GM23338 (cell line): ENCODE measurements around the gene PEPD.

Experiments used
- CREB1 ChIP-seq: fragments of 250-450 bp; sonication (Bioruptor Pico); IDR thresholded peaks from 2 replicates; pipeline ENCODE4 v1.5.0; 2020; ENCODE audit warnings: low read depth, mild to moderate bottlenecking, moderate library complexity
- EZH2 ChIP-seq: fragments of 200-600 bp; sonication (generic); IDR thresholded peaks from one replicate; pipeline ENCODE4 v1.8.0; 2017; ENCODE audit warnings: antibody characterized with exemption, mild to moderate bottlenecking, low read depth; ENCODE audit not compliant: unreplicated experiment
- EZH2phosphoT487 ChIP-seq: fragments of 200-600 bp; sonication (generic); IDR thresholded peaks from one replicate; pipeline ENCODE4 v1.8.1; 2018; ENCODE audit warnings: antibody characterized with exemption; ENCODE audit not compliant: unreplicated experiment
- JUNB ChIP-seq: IDR thresholded peaks from one replicate; pipeline ENCODE4 v1.6.1; 2016; ENCODE audit warnings: antibody characterized with exemption; ENCODE audit not compliant: unreplicated experiment
- POLR2AphosphoS5 ChIP-seq: IDR thresholded peaks from 2 replicates; pipeline ENCODE4 v1.6.1; 2016; ENCODE audit warnings: antibody characterized with exemption, low read depth
- STAT1 ChIP-seq: IDR thresholded peaks from one replicate; pipeline ENCODE4 v1.6.1; 2016; ENCODE audit warnings: antibody characterized with exemption; ENCODE audit not compliant: unreplicated experiment
- TF ChIP-seq, protein P1 (sequence below), 2 experiments: fragments of 200-600 bp in 1 of 2; sonication (generic) in 1 of 2; conservative IDR thresholded peaks; 2 replicates each; pipeline versions ENCODE4 v1.5.1 to v1.6.1; 2016 to 2017; ENCODE audit warnings: antibody characterized with exemption in 2 of 2, low read depth in 2 of 2, mild to moderate bottlenecking in 2 of 2, moderate library complexity in 1 of 2
- TF ChIP-seq, protein P2 (sequence below): IDR thresholded peaks from one replicate; pipeline ENCODE4 v1.6.1; 2018; ENCODE audit warnings: antibody characterized with exemption; ENCODE audit not compliant: unreplicated experiment
- TF ChIP-seq, protein P3 (sequence below): IDR thresholded peaks from 2 replicates; pipeline ENCODE4 v1.6.1; 2016; ENCODE audit warnings: antibody characterized with exemption

DNA sequence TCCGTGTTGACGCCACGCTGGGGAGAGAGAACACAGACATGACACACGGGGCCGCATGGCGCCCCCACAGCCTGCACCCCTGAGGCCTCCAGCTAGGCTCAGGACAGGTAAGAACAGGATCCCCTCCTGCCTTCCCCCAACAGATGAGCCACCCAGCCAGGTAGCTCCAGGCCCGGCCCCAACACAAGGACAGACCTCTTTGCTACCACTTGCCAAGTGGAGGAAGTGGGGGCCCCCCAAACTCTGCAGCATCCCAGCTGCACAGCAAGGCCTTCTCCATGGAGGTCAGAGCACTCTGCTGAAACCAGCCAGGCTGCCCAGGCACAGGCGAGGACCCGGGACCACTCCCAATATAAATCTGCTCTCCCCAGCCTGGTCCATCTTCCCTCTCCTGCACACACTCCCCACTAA, 31.5 kb downstream of the PEPD start:
- TF ChIP-seq, protein P1, sequence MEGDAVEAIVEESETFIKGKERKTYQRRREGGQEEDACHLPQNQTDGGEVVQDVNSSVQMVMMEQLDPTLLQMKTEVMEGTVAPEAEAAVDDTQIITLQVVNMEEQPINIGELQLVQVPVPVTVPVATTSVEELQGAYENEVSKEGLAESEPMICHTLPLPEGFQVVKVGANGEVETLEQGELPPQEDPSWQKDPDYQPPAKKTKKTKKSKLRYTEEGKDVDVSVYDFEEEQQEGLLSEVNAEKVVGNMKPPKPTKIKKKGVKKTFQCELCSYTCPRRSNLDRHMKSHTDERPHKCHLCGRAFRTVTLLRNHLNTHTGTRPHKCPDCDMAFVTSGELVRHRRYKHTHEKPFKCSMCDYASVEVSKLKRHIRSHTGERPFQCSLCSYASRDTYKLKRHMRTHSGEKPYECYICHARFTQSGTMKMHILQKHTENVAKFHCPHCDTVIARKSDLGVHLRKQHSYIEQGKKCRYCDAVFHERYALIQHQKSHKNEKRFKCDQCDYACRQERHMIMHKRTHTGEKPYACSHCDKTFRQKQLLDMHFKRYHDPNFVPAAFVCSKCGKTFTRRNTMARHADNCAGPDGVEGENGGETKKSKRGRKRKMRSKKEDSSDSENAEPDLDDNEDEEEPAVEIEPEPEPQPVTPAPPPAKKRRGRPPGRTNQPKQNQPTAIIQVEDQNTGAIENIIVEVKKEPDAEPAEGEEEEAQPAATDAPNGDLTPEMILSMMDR (conservative IDR thresholded peaks at IDR 0.05; ENCODE audit: low read depth in 2 of 2) = no peak
- TF ChIP-seq POLR2AphosphoS5 = no peak
- TF ChIP-seq, protein P2, sequence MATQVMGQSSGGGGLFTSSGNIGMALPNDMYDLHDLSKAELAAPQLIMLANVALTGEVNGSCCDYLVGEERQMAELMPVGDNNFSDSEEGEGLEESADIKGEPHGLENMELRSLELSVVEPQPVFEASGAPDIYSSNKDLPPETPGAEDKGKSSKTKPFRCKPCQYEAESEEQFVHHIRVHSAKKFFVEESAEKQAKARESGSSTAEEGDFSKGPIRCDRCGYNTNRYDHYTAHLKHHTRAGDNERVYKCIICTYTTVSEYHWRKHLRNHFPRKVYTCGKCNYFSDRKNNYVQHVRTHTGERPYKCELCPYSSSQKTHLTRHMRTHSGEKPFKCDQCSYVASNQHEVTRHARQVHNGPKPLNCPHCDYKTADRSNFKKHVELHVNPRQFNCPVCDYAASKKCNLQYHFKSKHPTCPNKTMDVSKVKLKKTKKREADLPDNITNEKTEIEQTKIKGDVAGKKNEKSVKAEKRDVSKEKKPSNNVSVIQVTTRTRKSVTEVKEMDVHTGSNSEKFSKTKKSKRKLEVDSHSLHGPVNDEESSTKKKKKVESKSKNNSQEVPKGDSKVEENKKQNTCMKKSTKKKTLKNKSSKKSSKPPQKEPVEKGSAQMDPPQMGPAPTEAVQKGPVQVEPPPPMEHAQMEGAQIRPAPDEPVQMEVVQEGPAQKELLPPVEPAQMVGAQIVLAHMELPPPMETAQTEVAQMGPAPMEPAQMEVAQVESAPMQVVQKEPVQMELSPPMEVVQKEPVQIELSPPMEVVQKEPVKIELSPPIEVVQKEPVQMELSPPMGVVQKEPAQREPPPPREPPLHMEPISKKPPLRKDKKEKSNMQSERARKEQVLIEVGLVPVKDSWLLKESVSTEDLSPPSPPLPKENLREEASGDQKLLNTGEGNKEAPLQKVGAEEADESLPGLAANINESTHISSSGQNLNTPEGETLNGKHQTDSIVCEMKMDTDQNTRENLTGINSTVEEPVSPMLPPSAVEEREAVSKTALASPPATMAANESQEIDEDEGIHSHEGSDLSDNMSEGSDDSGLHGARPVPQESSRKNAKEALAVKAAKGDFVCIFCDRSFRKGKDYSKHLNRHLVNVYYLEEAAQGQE = no peak
- no peak for TF ChIP-seq STAT1
- no peak for TF ChIP-seq CREB1
- TF ChIP-seq EZH2phosphoT487 = no peak
- TF ChIP-seq EZH2 = no peak
- no peak for TF ChIP-seq JUNB
- TF ChIP-seq, protein P3, sequence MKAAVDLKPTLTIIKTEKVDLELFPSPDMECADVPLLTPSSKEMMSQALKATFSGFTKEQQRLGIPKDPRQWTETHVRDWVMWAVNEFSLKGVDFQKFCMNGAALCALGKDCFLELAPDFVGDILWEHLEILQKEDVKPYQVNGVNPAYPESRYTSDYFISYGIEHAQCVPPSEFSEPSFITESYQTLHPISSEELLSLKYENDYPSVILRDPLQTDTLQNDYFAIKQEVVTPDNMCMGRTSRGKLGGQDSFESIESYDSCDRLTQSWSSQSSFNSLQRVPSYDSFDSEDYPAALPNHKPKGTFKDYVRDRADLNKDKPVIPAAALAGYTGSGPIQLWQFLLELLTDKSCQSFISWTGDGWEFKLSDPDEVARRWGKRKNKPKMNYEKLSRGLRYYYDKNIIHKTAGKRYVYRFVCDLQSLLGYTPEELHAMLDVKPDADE = no peak
